Right lobe of liver (tissue), 4 donors: Measurements from ENCODE around the gene FYCO1.

ENCODE experiments used
- POLR2A ChIP-seq: fragments of 450-650 bp; IDR thresholded peaks from one replicate; pipeline ENCODE4 v1.6.1; 2017; ENCODE audit warnings: antibody characterized with exemption, mild to moderate bottlenecking
- TF ChIP-seq, protein P1 (sequence below), 4 donors: fragments of 200-600 bp in 3 of 4; fragments of 450-650 bp in 1 of 4; IDR thresholded peaks; one replicate each; pipeline versions ENCODE4 v1.5.1 to v1.8.0; 2016 to 2022; ENCODE audit warnings: antibody characterized with exemption in 4 of 4, mild to moderate bottlenecking in 2 of 4
- donor health status: DM: no; HTN: no; CAD: no.
- donor health status: DM: no; HTN: no; CAD: no.
- donor health status: DM: no; HTN: yes; CAD: no.

- TF ChIP-seq POLR2A = no peak
- TF ChIP-seq, protein P1, sequence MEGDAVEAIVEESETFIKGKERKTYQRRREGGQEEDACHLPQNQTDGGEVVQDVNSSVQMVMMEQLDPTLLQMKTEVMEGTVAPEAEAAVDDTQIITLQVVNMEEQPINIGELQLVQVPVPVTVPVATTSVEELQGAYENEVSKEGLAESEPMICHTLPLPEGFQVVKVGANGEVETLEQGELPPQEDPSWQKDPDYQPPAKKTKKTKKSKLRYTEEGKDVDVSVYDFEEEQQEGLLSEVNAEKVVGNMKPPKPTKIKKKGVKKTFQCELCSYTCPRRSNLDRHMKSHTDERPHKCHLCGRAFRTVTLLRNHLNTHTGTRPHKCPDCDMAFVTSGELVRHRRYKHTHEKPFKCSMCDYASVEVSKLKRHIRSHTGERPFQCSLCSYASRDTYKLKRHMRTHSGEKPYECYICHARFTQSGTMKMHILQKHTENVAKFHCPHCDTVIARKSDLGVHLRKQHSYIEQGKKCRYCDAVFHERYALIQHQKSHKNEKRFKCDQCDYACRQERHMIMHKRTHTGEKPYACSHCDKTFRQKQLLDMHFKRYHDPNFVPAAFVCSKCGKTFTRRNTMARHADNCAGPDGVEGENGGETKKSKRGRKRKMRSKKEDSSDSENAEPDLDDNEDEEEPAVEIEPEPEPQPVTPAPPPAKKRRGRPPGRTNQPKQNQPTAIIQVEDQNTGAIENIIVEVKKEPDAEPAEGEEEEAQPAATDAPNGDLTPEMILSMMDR (IDR thresholded peaks at IDR 0.05) = no peak
Measured at GRCh38 chr3:46001178-46001577, 5.6 kb upstream of the FYCO1 start.
